Astrocyte of the cerebellum (primary cell): ENCODE data around the gene DHX9.

Experiments
- DNase-seq: peaks from one replicate; pipeline ENCODE4 v3.0.0-alpha.2; 2011; ENCODE audit warnings: low read depth
- H3K4me3 ChIP-seq: 2 replicates; pipeline ENCODE4 v1.5.1; 2011; ENCODE audit warnings: mild to moderate bottlenecking, low read depth, low read length, moderate library complexity
- CTCF ChIP-seq: IDR thresholded peaks from 2 replicates; pipeline ENCODE4 v1.5.1; 2012; ENCODE audit warnings: low read length, low read depth, moderate library complexity, mild to moderate bottlenecking; ENCODE audit errors: missing control alignments
- in situ Hi-C: cut with HindIII; loops from 2 replicates; pipeline ENCODE4 v1.10.0; 2017; ENCODE audit warnings: low sequenced_read_pairs

Gene DHX9

GRCh38 chr1:182802006-182802803 lies 36.9 kb upstream of the DHX9 start:
- no peak for TF ChIP-seq CTCF
- DNase-seq, result no peak
- in situ Hi-C loops, result no loop called here
- H3K4me3 ChIP-seq, result no peak overlapping the region

- TF ChIP-seq CTCF, result no peak
- DNase-seq, result no peak
- H3K4me3 ChIP-seq, result no peak overlapping the region
- in situ Hi-C loops, result no loop called here
Measured at GRCh38 chr1:182803846-182804245, 35.3 kb upstream of the DHX9 start.

- TF ChIP-seq CTCF, result no peak
- in situ Hi-C loops, result no loop called here
- DNase-seq, result no peak
- no peak overlapping the region for H3K4me3 ChIP-seq
Measured at GRCh38 chr1:182806015-182806678, 33.0 kb upstream of the DHX9 start.

- in situ Hi-C loops, result no loop called here
- TF ChIP-seq CTCF, result no peak
- DNase-seq, result no peak
- H3K4me3 ChIP-seq, result no peak overlapping the region
Measured at GRCh38 chr1:182807907-182808306, 31.2 kb upstream of the DHX9 start.

DNA sequence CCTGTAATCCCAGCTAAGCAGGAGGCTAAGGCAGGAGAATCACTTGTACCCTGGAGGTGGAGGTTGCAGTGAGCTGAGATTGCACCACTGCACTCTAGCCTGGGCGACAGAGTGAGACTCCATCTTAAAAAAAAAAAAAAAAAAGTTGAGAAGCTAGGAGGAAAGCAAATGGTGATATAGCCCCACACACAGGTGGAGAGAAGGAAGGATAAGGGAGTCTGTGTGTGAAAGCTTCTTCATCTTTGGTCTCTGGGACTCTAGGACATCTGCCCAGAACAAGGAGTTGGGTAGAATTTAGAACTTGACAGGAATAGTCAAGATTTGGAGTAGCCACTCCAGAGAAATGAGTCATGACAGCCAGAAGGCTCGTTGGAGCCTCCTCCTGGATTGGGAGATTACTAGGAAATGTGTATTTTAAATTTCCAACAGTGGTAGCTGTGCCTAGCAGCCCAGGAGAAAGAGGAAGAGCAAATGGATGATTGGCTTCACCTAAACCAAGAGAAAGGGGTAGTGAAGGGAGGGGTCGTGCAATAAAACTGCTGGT lies 29.7 kb upstream of the DHX9 start:
- H3K4me3 ChIP-seq, result no peak overlapping the region
- TF ChIP-seq CTCF, result no peak
- DNase-seq, result no peak
- in situ Hi-C loops, result no loop called here

- H3K4me3 ChIP-seq, result no peak overlapping the region
- in situ Hi-C loops, result no loop called here
- TF ChIP-seq CTCF, result no peak
- no peak for DNase-seq
Measured at GRCh38 chr1:182811975-182812722, 27.0 kb upstream of the DHX9 start.
